Mucosa of rectum (tissue), 2 donors: ENCODE measurements around the gene MXI1.

ENCODE experiments used
- H3K27ac ChIP-seq, 2 donors: one replicate each; pipeline ENCODE4 v1.7.0; 2013; ENCODE audit warnings: inconsistent platforms in 2 of 2, low read depth in 2 of 2, low read length in 2 of 2
- H3K27me3 ChIP-seq, 2 donors: one replicate each; pipeline ENCODE4 v1.7.0; 2013; ENCODE audit warnings: low read length in 2 of 2; ENCODE audit not compliant: control insufficient read depth in 2 of 2, insufficient read depth in 2 of 2
- H3K36me3 ChIP-seq, 2 donors: one replicate each; pipeline ENCODE4 v1.7.0; 2013; ENCODE audit warnings: low read length in 2 of 2; ENCODE audit not compliant: control insufficient read depth in 2 of 2, insufficient read depth in 2 of 2
- H3K4me1 ChIP-seq, 2 donors: one replicate each; pipeline ENCODE4 v1.7.0; 2013; ENCODE audit warnings: low read length in 2 of 2, mild to moderate bottlenecking in 1 of 2; ENCODE audit not compliant: control insufficient read depth in 2 of 2, insufficient read depth in 2 of 2
- H3K4me3 ChIP-seq, 2 donors: one replicate each; pipeline ENCODE4 v1.7.0; 2013; ENCODE audit warnings: low read length in 2 of 2
- H3K9ac ChIP-seq, 2 donors: one replicate each; pipeline ENCODE4 v1.7.0; 2013; ENCODE audit warnings: low read length in 2 of 2, low read depth in 1 of 2, mild to moderate bottlenecking in 1 of 2
- H3K9me3 ChIP-seq, 2 donors: one replicate each; pipeline ENCODE4 v1.7.0; 2013; ENCODE audit warnings: low read length in 2 of 2; ENCODE audit not compliant: control insufficient read depth in 2 of 2
- donor health status: healthy.
- donor health status: Normal muscosa, but diverticular disease.

The MXI1 gene

GRCh38 chr10:110306452-110306768 is 99.0 kb downstream of the MXI1 start:
- H3K9me3 ChIP-seq = no peaks in the 10 kb centered on the region
- no peak overlapping the region for H3K27ac ChIP-seq
- no peaks in the 10 kb centered on the region for H3K27me3 ChIP-seq
- H3K36me3 ChIP-seq = peaks cover 13 to 15% of the 10 kb centered on the region in 2 donors
- H3K4me3 ChIP-seq = no peak overlapping the region
- no peak overlapping the region for H3K9ac ChIP-seq
- peaks cover 5 to 11% of the 10 kb centered on the region in 2 donors for H3K4me1 ChIP-seq

DNA sequence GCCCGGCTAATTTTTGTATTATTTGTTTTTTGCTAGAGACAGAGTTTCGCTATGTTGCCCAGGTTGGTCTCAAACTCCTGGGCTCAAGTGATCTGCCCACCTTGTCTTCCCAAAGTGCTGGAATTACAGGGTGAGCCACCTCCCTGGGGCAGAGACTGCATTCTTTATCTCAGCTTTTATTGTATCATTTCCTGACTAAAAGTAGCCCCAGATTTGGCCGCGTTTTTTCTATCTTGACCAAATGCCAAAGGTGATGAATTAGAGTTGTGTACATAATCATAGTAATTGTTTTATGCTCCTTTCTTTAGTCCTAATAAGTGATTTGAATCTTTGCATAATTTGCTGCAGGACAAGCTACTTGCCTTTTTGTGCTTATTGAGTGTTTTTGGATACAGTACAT is 100.4 kb downstream of the MXI1 start:
- Histone ChIP-seq H3K9me3 (no peaks in the 10 kb centered on the region), H3K27me3 (peaks cover 0 to 6% of the 10 kb centered on the region in 2 donors), H3K4me3 (no peak overlapping the region), H3K36me3 (peaks cover under 1 to 5% of the 10 kb centered on the region in 2 donors), H3K4me1 (peaks cover 5 to 11% of the 10 kb centered on the region in 2 donors), H3K27ac (no peak overlapping the region), H3K9ac (no peak overlapping the region)

GRCh38 chr10:110310741-110311140 is 103.3 kb downstream of the MXI1 start:
- Histone ChIP-seq H3K9ac (no peak overlapping the region), H3K36me3 (no peaks in the 10 kb centered on the region), H3K27me3 (peaks cover 0 to 10% of the 10 kb centered on the region in 2 donors), H3K4me1 (no peaks in the 10 kb centered on the region), H3K27ac (no peak overlapping the region), H3K9me3 (no peaks in the 10 kb centered on the region), H3K4me3 (no peak overlapping the region)

- H3K9me3 ChIP-seq = no peaks in the 10 kb centered on the region
- no peak overlapping the region for H3K4me3 ChIP-seq
- H3K36me3 ChIP-seq = no peaks in the 10 kb centered on the region
- no peaks in the 10 kb centered on the region for H3K4me1 ChIP-seq
- H3K27ac ChIP-seq = no peak overlapping the region
- peaks cover 0 to 10% of the 10 kb centered on the region in 2 donors for H3K27me3 ChIP-seq
- no peak overlapping the region for H3K9ac ChIP-seq
Measured at GRCh38 chr10:110311357-110311949, 104.0 kb downstream of the MXI1 start.

DNA sequence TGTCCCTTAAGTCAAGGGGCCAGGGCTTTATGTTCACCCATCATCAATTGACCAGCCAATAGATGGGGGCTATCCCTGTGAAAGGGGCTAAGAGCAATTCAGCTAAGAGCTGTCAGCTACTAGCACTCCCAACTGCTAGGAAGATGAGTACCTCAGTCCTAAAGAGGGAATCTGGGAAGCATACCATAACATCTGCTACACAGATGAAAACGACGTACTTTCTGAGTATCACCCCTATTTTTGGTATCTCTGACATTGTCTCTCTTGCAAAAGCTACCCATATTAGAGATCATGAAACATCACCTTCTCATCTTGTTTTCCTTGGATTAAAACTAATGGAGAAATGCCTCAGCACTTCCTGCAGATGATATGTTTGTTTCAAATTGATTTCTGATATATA is 104.8 kb downstream of the MXI1 start:
- no peak overlapping the region for H3K4me3 ChIP-seq
- H3K9me3 ChIP-seq = no peaks in the 10 kb centered on the region
- no peak overlapping the region for H3K27ac ChIP-seq
- H3K9ac ChIP-seq = no peak overlapping the region
- H3K36me3 ChIP-seq = no peaks in the 10 kb centered on the region
- H3K4me1 ChIP-seq = no peaks in the 10 kb centered on the region
- H3K27me3 ChIP-seq = peaks cover 0 to 10% of the 10 kb centered on the region in 2 donors

DNA sequence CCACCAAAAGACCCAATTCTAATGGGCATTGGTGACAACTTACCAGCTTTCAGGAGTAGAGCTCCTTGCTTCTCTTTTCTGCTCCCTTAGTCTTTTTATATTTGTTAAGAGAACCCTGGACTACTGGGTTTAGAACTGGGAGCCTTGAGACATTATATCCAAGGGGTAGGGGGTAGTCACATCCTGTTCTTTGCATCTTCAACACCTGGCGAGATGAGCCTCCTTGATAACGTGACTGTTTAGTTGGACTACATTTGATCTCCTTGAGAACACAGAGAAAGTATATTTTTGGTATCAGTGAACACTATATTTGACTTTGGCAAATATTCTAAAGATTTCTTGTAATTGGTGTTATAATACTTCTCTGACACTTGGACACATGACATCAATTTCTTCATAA is 106.3 kb downstream of the MXI1 start:
- no peak overlapping the region for H3K9ac ChIP-seq
- H3K27me3 ChIP-seq = peaks cover 0 to 10% of the 10 kb centered on the region in 2 donors
- H3K4me1 ChIP-seq = no peaks in the 10 kb centered on the region
- no peaks in the 10 kb centered on the region for H3K36me3 ChIP-seq
- H3K9me3 ChIP-seq = no peaks in the 10 kb centered on the region
- H3K27ac ChIP-seq = no peak overlapping the region
- no peak overlapping the region for H3K4me3 ChIP-seq

DNA sequence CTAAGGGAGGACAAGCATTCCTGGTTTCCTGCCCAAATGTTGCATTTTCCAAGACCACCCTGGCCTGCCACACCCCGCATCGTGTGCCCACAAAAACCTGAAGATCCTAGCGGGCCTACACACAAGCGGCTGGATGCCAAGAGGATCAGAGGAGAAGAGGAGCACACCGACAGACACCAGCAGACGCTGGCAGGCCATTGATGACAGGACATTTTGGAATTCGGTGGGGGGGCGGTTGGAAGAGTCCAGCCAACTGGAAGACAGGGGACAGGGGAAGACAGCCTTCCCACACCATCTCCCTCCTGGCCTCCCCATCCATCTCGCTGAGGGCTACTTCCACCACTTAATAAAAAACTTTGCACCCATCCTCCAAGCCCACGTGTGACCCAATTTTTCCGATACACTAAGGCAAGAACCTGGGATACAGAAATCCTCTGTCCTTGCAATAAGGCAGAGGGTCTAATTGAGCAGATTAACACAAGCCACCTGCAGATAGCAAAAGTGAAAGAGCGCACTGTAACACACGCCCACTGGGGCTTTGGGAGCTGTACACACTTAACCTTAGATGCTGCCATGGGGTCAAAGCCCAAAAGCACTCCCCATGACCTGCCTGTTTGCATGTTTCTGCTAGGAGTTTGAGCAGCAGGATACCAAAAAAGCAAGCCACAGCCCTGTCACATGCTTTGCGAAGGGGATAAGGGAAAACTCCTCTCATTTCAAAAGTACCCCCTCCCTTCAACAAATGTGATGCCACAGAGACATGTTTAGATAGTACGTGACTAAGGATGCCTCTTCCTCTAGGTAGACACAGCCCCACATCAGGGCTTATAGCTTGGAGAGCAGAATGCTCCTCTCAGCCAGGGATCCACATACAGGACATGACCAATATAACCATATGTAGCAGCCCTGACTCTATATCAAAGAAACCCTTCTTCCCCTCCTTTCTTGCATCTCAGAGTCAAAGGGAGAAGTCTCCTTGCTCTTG is 110.8 kb downstream of the MXI1 start:
- Histone ChIP-seq H3K4me1 (no peaks in the 10 kb centered on the region), H3K4me3 (no peak overlapping the region), H3K27ac (no peak overlapping the region), H3K36me3 (no peaks in the 10 kb centered on the region), H3K27me3 (peaks cover 4% of the 10 kb centered on the region in 2 donors), H3K9me3 (no peaks in the 10 kb centered on the region), H3K9ac (no peak overlapping the region)

GRCh38 chr10:110321869-110322620 is 114.6 kb downstream of the MXI1 start:
- Histone ChIP-seq H3K4me3 (no peak overlapping the region), H3K4me1 (no peaks in the 10 kb centered on the region), H3K27ac (no peak overlapping the region), H3K27me3 (peaks cover 0 to 4% of the 10 kb centered on the region in 2 donors), H3K9ac (no peak overlapping the region), H3K36me3 (no peaks in the 10 kb centered on the region), H3K9me3 (no peaks in the 10 kb centered on the region)

DNA sequence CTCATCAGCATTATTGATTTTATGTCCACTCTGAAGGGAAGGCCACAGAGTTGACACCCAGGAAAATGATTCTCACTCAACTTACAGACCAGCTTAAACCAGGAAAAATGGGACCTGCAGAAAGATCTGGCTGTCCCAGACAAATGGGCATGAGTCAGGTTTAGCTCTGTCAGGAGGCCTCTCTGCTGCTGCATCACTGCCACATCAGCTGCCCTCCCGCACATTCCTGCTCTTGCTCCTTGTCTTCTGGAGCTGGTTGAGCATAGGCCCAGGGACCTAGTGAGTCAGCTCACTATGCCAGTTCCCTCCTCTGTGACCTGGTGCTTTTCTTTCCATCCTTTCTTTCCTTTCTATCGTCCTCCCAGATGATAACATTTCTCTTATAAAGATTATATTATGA is 116.1 kb downstream of the MXI1 start:
- Histone ChIP-seq H3K9me3 (no peaks in the 10 kb centered on the region), H3K9ac (no peak overlapping the region), H3K4me1 (no peaks in the 10 kb centered on the region), H3K36me3 (no peaks in the 10 kb centered on the region), H3K27me3 (peaks cover 0 to 4% of the 10 kb centered on the region in 2 donors), H3K4me3 (no peak overlapping the region), H3K27ac (no peak overlapping the region)
